ENCODE measurements around the gene LCN1.

GRCh38 chr9:135473972-135474543 lies 47.2 kb upstream of the LCN1 start:
- TF ChIP-seq CTCF (conservative IDR thresholded peaks at IDR 0.05) (no peak), EZH2 (IDR thresholded peaks at IDR 0.05; ENCODE audit: low read depth) (no peak)

All from PC-9 (cell line).